NCI-H524 (cell line): ENCODE results near the gene RPL4.
"Not testable (repeated sequence)": the region's sequence is repeated elsewhere in the genome, so short reads cannot be mapped to it uniquely, and the experiment has no call there.

ENCODE experiments used
- DNase-seq, 2 experiments: peaks; one replicate each; lab custom pipeline; 2025; lab: John Stamatoyannopoulos, UW

RPL4 gene

GRCh38 chr15:66491846-66492245 is 12.8 kb downstream of the RPL4 start:
- no peak for DNase-seq

GRCh38 chr15:66489179-66489791 is 15.4 kb downstream of the RPL4 start:
- DNase-seq = no peak

DNA sequence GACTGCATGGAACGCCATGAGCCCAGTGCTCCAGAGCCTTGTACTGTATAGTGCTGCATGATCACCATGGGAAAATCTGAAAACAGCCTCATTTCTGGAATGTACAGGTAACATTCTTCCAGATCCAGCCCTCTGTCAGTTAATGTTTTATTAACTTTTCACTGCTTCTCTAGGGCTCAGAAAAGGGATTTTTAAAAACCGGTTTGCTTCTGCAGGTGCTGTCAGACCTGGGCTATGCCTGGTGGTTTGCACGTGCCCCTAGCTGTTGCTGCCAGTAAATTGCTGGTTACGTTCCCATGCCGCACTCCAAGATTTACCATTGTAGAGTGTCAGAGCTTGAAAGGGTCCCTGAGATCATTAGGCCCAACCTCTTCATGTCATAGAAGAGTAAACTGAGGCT is 16.1 kb downstream of the RPL4 start:
- DNase-seq = no peak

DNA sequence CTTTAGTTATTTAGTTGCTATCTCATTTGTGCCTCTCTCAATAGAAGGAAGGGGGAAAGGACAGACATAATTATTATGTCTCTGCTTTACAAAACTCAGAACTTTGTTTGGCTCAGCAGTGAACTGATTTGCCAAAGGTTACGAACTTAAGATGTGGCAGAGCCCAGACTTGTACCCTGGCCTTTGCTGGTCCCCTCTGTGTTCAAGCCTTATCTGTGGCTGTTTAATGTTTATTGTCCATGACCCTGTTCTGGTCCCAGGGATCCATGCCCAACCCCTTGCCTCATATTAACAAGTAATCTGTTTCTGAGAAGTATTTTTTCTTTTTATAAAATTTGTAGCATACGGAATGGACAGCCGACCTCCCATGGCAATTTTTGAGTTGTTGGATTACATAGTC is 17.8 kb downstream of the RPL4 start:
- DNase-seq = no peak

- DNase-seq = no peak
These were observed 20.0 kb downstream of the RPL4 start for GRCh38 chr15:66484539-66485112.

- DNase-seq = no peak
These were observed 21.5 kb downstream of the RPL4 start for GRCh38 chr15:66483131-66483566.

- DNase-seq = no peak
These were observed 22.1 kb downstream of the RPL4 start for GRCh38 chr15:66482539-66482938.

DNA sequence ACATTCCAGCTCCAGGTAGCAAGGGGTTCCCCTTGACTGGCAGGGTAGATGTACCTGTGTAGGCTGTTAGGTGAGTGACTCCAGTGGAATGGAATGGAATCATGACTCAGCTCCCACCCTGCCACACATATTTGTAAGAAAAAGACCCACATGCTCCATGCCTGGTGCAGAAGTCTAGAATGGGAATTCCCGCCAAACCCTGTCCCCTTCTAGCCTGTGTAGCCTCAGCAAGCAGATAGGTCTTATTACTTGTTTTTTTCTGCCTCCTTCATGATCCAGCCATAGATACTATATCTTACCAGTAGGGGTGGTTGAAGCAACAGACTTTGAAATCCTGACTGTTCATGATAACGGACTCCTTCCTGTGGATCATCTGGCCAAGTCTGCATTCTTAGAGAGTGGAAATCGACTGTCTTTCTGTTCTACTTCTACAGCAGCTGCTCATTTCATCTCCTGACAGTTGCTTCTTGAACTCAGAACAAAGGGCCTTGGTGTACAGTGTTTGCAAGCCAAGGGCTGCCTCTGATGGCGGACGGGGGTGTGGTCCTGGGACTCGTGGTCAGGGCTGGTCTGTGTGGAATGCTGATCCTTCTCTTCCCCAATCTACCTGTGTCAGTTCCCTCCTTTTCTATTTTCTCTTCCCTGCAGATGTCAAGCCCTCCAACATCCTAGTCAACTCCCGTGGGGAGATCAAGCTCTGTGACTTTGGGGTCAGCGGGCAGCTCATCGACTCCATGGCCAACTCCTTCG is 23.4 kb downstream of the RPL4 start:
- DNase-seq = no peak

DNA sequence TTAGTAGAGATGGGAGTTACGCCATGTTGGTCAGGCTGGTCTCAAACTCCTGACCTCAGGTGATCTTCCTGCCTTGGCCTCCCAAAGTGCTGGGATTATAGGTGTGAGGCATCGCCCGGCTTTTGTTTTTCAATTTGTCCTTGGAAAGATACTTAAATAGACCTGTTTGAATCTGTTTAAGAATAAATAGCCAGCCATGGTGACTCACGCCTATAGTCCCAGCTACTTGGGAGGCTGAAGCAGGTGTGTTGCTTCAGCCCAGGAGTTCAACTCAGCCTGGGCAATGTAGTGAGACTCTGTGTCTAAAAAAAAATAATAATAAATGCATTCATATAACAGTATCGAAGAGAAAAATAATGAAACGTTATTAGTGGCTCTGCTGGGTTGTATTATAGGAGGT is 24.4 kb downstream of the RPL4 start:
- no peak for DNase-seq

- DNase-seq = no peak
These were observed 27.6 kb downstream of the RPL4 start for GRCh38 chr15:66477011-66477410.

DNA sequence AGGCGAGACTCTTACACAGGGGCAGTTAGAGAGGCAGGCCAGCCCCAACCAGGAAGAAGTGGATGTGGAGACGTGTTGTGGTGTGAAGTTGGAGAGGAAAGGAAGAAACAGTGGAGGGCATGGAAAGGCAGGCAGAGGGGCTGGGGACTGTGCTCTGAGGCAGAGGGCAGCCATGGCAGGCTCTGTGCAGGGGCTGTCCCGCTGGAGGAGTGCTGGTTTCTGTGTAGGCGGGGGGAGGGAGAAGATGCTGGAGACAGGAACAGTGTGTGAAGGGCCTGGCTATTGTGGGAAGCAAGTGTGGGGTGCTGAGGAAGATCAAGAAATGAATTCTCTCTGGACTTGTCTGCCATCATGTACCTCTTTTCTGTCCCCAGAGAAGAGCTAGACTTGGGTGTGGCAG is 28.1 kb downstream of the RPL4 start:
- no peak for DNase-seq

DNA sequence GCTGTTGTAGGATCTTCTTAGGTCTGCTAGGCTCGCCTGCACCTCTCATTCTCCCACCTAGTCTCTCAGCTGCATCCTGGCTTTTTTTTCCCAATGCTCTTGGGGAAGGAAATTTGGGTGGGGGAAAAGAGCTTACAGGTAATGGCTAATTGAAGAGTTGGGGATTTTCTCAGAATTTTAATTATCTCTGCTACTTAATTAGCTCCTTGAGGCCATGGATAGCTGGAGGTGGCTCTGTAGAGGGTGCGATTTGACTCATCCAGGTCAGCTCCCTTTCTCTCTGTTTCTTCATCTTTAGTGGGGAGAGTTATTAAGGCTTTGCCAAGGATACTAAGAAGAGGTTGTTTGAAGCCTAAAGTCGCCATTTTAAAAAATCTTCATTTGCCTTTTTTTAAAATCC is 29.7 kb downstream of the RPL4 start:
- no peak for DNase-seq

- no peak for DNase-seq
These were observed 30.5 kb downstream of the RPL4 start for GRCh38 chr15:66474135-66474534.

- DNase-seq = no peak
These were observed 32.3 kb downstream of the RPL4 start for GRCh38 chr15:66472176-66472999.

DNA sequence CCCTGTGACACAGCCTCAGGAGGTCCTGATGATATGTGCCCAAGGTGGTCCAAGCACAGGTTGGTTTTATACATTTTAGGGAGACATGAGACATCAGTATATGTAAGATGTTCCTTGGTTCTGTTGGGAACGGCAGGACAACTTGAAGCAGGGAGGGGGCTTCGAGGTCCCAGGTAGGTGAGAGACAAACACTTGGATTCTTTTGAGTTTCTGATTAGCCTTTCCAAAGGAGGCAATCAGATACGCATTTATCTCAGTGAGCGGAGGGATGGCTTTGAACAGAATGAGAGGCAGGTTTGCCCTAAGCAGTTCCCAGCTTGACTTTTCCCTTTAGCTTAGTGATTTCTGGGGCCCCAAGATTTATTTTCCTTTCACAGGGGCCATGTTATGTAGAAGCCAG is 33.8 kb downstream of the RPL4 start:
- DNase-seq = not testable (repeated sequence)

GRCh38 chr15:66467162-66468040 is 37.3 kb downstream of the RPL4 start:
- not testable (repeated sequence) for DNase-seq

- not testable (repeated sequence) for DNase-seq
These were observed 39.4 kb downstream of the RPL4 start for GRCh38 chr15:66465294-66465693.

DNA sequence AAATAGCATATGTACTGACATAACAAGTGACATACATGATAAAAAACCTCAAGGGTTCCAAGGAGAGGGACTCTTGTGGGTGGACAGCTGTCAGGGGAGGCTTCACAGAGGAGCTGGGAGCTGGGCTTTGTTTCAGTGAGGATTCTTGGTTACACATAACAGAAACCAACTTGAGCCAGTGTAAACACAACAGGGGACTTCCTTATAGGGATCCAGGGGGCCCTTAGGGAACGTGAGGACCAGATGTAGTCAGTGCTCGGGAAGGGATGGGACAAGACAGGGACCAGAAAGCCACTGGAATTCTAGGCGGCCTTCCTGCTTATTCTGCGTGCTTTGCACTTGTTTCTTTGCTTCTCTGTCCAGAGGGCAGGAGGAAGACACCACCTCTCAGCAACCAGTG is 42.0 kb downstream of the RPL4 start:
- no peak for DNase-seq

DNA sequence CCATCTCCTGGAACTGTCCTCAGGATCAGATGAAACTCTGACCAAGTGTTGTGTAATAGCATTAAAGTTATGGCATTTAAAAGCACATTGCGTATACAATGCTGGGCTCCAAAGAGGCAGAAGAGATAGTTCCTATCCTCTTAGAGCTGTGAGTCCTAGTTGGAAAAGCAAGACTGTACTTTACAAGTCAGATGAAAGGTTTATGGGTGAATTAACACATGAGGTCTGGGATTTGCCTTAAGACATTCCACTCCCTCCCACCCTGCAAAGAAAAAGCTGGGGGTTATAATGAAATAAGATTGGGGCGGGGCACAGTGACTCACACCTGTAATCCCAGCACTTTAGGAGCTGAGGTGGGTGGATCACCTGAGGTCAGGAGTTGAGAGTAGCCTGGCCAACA is 42.7 kb downstream of the RPL4 start:
- DNase-seq = no peak

DNA sequence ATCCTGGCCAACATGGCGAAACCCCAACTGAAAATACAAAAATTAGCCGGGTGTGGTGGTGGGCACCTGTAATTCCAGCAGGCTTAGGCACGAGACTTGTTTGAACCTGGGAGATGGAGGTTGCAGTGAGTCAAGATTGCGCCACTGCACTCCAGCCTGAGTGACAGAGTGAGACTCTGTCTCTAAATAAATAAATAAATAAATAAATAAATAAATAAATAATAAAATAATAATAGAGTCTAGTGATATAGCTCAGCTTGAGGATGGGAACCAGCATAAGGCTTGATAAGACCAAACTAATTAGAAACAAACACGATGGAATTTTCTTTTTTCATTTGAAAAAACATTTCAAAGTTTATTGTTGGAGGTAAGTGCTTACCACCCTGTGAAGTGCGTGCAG is 43.4 kb downstream of the RPL4 start:
- DNase-seq = not testable (repeated sequence)

- no peak for DNase-seq
These were observed 44.6 kb downstream of the RPL4 start for GRCh38 chr15:66459818-66460615.
